ENCODE data around the gene SSU72. TPM values are rescaled to one million over a fixed set of nuclear protein-coding genes. Genes with fewer than 3 reads are reported as not detected.

Gene SSU72
- total and polyA plus RNA-seq, 2 donors (not counting 1 experiment from before 2014, with no cell fraction given) = 65.1 to 127 TPM

DNA sequence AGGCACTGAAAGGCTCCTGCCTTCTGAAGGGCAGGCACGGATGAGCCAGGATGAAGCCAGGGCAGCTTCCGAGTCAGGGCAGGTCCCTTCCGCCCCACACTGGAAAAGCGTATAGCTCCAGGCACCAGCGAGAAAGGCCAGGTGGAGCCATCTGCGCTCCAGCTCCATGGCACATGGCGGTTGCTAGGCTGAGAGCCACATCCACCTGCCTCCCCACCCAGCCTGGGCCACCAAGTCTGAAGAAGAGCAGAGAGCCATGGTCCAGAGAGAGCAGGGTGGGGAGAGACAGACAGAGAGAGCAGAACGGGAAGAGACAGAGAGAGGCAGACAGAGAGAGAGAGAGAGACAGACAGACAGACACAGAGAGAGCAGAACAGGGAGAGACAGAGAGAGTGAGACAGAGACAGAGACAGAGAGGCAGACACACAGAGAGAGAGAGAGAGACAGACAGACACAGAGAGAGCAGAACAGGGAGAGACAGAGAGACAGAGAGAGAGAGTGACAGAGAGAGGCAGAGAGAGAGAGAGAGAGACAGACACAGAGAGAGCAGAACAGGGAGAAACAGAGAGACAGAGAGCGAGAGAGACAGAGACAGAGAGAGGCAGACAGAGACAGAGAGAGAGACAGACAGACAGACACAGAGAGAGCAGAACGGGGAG is 20.1 kb upstream of the SSU72 start:
- H3K27ac ChIP-seq (ENCODE audit: insufficient read depth, low read length) = no peak overlapping the region
- H2AFZ ChIP-seq (ENCODE audit: low read length) = no peak overlapping the region
- DNase-seq (ENCODE audit: low read depth in 2 of 2) = no peak
- no peak overlapping the region for H3K9ac ChIP-seq (ENCODE audit: insufficient read depth, low read length)
- no peak overlapping the region for H3K4me3 ChIP-seq (replicated peaks in 1 of 4; ENCODE audit: control extremely low read depth in 1 of 4, insufficient read depth in 1 of 4, low read depth in 3 of 4, low read length in 4 of 4)
- H3K79me2 ChIP-seq (ENCODE audit: control insufficient read depth, insufficient read depth, low read length) = no peaks in the 10 kb centered on the region
- no peak for TF ChIP-seq EZH2 (IDR thresholded peaks at IDR 0.05; ENCODE audit: low read length, missing control alignments)
- TF ChIP-seq, protein P1, sequence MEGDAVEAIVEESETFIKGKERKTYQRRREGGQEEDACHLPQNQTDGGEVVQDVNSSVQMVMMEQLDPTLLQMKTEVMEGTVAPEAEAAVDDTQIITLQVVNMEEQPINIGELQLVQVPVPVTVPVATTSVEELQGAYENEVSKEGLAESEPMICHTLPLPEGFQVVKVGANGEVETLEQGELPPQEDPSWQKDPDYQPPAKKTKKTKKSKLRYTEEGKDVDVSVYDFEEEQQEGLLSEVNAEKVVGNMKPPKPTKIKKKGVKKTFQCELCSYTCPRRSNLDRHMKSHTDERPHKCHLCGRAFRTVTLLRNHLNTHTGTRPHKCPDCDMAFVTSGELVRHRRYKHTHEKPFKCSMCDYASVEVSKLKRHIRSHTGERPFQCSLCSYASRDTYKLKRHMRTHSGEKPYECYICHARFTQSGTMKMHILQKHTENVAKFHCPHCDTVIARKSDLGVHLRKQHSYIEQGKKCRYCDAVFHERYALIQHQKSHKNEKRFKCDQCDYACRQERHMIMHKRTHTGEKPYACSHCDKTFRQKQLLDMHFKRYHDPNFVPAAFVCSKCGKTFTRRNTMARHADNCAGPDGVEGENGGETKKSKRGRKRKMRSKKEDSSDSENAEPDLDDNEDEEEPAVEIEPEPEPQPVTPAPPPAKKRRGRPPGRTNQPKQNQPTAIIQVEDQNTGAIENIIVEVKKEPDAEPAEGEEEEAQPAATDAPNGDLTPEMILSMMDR (conservative IDR thresholded peaks at IDR 0.05 in 1 of 2, IDR thresholded peaks at IDR 0.05 in 1 of 2; ENCODE audit: low read depth in 1 of 2, low read length in 2 of 2) = no peak
- H3K4me2 ChIP-seq (ENCODE audit: extremely low read depth, insufficient read depth, low read length) = no peak overlapping the region
- H3K27me3 ChIP-seq (ENCODE audit: control insufficient read depth, insufficient read depth, low read length) = peaks cover 8% of the 10 kb centered on the region
- H4K20me1 ChIP-seq (ENCODE audit: control insufficient read depth, extremely low read depth, insufficient read depth, low read length) = no peaks in the 10 kb centered on the region
- no peaks in the 10 kb centered on the region for H3K36me3 ChIP-seq (ENCODE audit: control insufficient read depth, insufficient read depth, low read length)
- H3K9me3 ChIP-seq (ENCODE audit: control insufficient read depth, insufficient read depth, low read depth, low read length) = no peaks in the 10 kb centered on the region
- peaks cover 2% of the 10 kb centered on the region for H3K4me1 ChIP-seq (ENCODE audit: control insufficient read depth, extremely low read depth, insufficient read depth, low read length)

DNA sequence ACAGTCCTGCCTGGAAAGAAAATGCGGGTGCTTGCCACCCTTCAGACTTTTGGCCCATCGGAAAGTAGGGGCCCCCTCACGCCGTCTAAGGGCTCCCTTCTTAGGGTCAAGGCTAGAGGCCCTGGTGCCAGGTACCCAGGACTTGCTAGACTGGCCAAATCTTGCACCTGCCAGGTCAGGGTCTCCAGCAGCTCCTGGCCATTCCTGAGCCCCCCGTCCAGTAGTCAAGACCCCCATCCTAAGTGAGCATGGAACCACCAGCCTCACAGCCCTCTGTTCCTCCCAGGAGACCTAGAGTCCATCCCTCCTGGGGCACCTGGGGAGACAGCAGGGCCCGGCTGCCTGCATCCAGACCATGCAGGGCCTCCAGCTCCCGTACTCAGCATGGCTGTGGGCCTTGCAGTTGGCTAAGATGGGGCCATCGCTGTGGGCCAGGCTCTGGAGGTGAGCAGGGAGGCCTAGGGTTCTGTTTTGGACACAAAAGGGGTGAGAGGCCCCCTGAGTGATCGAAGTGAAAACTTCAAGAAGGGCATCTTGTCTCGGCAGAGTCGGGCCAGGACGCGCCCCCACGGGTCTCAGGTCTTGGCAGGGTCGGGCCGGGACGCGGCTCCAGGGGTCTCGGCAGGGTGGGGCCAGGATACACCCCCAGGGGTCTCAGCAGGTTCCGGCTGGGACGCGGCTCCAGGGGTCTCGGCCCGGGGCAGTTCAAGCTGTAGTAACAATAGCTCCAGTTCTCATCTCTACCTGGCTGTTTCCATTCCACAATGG is 19.4 kb upstream of the SSU72 start:
- Histone ChIP-seq H3K27me3 (ENCODE audit: control insufficient read depth, insufficient read depth, low read length) (peaks cover 8% of the 10 kb centered on the region), H3K27ac (ENCODE audit: insufficient read depth, low read length) (no peak overlapping the region), H3K4me1 (ENCODE audit: control insufficient read depth, extremely low read depth, insufficient read depth, low read length) (peaks cover 2% of the 10 kb centered on the region), H3K36me3 (ENCODE audit: control insufficient read depth, insufficient read depth, low read length) (no peaks in the 10 kb centered on the region), H3K4me3 (replicated peaks in 1 of 4; ENCODE audit: control extremely low read depth in 1 of 4, insufficient read depth in 1 of 4, low read depth in 3 of 4, low read length in 4 of 4) (no peak overlapping the region), H3K4me2 (ENCODE audit: extremely low read depth, insufficient read depth, low read length) (no peak overlapping the region), H3K9me3 (ENCODE audit: control insufficient read depth, insufficient read depth, low read depth, low read length) (no peaks in the 10 kb centered on the region), H4K20me1 (ENCODE audit: control insufficient read depth, extremely low read depth, insufficient read depth, low read length) (no peaks in the 10 kb centered on the region), H3K79me2 (ENCODE audit: control insufficient read depth, insufficient read depth, low read length) (no peaks in the 10 kb centered on the region), H3K9ac (ENCODE audit: insufficient read depth, low read length) (no peak overlapping the region), H2AFZ (ENCODE audit: low read length) (no peak overlapping the region)
- no peak for TF ChIP-seq EZH2 (IDR thresholded peaks at IDR 0.05; ENCODE audit: low read length, missing control alignments)
- TF ChIP-seq, protein P1 (conservative IDR thresholded peaks at IDR 0.05 in 1 of 2, IDR thresholded peaks at IDR 0.05 in 1 of 2; ENCODE audit: low read depth in 1 of 2, low read length in 2 of 2) = no peak
- no peak for DNase-seq (ENCODE audit: low read depth in 2 of 2)

DNA sequence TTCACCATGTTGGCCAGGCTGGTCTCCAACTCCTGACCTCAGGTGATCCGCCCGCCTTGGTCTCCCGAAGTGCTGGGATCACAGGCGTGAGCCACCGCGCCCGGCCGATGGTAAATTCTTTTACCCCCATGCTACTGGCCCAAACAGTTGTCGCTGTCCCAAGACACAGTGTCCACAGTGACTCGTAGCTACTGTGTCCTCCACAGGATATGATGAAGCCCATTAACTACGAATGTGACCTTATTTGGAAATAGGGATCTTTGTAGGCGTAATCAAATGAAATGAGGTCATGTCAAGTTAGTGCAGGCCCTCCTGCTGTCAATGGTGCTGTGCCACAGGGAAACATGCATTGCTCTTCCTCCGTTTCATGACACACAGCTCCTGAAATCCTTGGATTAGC is 16.8 kb upstream of the SSU72 start:
- no peak for DNase-seq (ENCODE audit: low read depth in 2 of 2)
- Histone ChIP-seq H2AFZ (ENCODE audit: low read length) (no peak overlapping the region), H3K9ac (ENCODE audit: insufficient read depth, low read length) (no peak overlapping the region)

More for the DNA sequence above, 16.8 kb upstream of the SSU72 start:
- H3K4me2 ChIP-seq (ENCODE audit: extremely low read depth, insufficient read depth, low read length) = no peak overlapping the region
- no peak overlapping the region for H3K4me3 ChIP-seq (replicated peaks in 1 of 4; ENCODE audit: control extremely low read depth in 1 of 4, insufficient read depth in 1 of 4, low read depth in 3 of 4, low read length in 4 of 4)
- H3K4me1 ChIP-seq (ENCODE audit: control insufficient read depth, extremely low read depth, insufficient read depth, low read length) = no peaks in the 10 kb centered on the region
- no peak for TF ChIP-seq EZH2 (IDR thresholded peaks at IDR 0.05; ENCODE audit: low read length, missing control alignments)
- TF ChIP-seq, protein P1 (conservative IDR thresholded peaks at IDR 0.05 in 1 of 2, IDR thresholded peaks at IDR 0.05 in 1 of 2; ENCODE audit: low read depth in 1 of 2, low read length in 2 of 2) = no peak
- no peaks in the 10 kb centered on the region for H3K9me3 ChIP-seq (ENCODE audit: control insufficient read depth, insufficient read depth, low read depth, low read length)
- no peak overlapping the region for H3K27ac ChIP-seq (ENCODE audit: insufficient read depth, low read length)
- no peaks in the 10 kb centered on the region for H3K36me3 ChIP-seq (ENCODE audit: control insufficient read depth, insufficient read depth, low read length)
- no peaks in the 10 kb centered on the region for H4K20me1 ChIP-seq (ENCODE audit: control insufficient read depth, extremely low read depth, insufficient read depth, low read length)
- peaks cover 6% of the 10 kb centered on the region for H3K27me3 ChIP-seq (ENCODE audit: control insufficient read depth, insufficient read depth, low read length)
- no peaks in the 10 kb centered on the region for H3K79me2 ChIP-seq (ENCODE audit: control insufficient read depth, insufficient read depth, low read length)

Measured in fibroblast of lung (primary cell).